Heart right ventricle (tissue), 16 donors: Measurements from ENCODE around the gene MGAM2. TPM values are rescaled to one million over a fixed set of nuclear protein-coding genes. Genes with fewer than 3 reads are reported as not detected.

Source experiments
- ATAC-seq, 8 donors: fragments of 200-7000 bp; cut with Tn5 transposase; one replicate each; pipeline ENCODE4 v1.9.1; 2020; ENCODE audit warnings: mild to moderate bottlenecking in 8 of 8, moderate library complexity in 8 of 8, moderate number of reproducible peaks in 1 of 8
- DNase-seq, 2 donors: peaks; one replicate each; pipeline ENCODE4 v3.0.0-alpha.2; 2020
- H3K27ac ChIP-seq, 10 donors: fragments of 200-600 bp; sonication (generic) in 2 of 10; one replicate each; pipeline versions ENCODE4 v1.5.0 to v1.8.0; 2020 to 2022; ENCODE audit warnings: mild to moderate bottlenecking in 3 of 10
- H3K27me3 ChIP-seq, 7 donors: fragments of 200-600 bp; one replicate each; pipeline ENCODE4 v1.8.0; 2021 to 2022; ENCODE audit warnings: mild to moderate bottlenecking in 2 of 7
- H3K36me3 ChIP-seq, 9 donors: fragments of 200-600 bp; sonication (generic) in 1 of 9; one replicate each; pipeline versions ENCODE4 v1.5.0 to v1.8.0; 2020 to 2022; ENCODE audit warnings: mild to moderate bottlenecking in 2 of 9
- H3K4me1 ChIP-seq, 9 donors: fragments of 200-600 bp; sonication (generic) in 1 of 9; one replicate each; pipeline versions ENCODE4 v1.5.0 to v1.8.0; 2020 to 2022; ENCODE audit warnings: mild to moderate bottlenecking in 4 of 9
- H3K4me3 ChIP-seq, 10 donors: fragments of 200-600 bp; sonication (generic) in 2 of 10; one replicate each; pipeline versions ENCODE4 v1.5.0 to v1.8.0; 2020 to 2022; ENCODE audit warnings: mild to moderate bottlenecking in 7 of 10, moderate library complexity in 2 of 10
- H3K9me3 ChIP-seq, 11 donors: fragments of 200-600 bp in 10 of 11; sonication (generic) in 2 of 11; one replicate each; pipeline versions ENCODE4 v1.5.0 to v1.8.0; 2013 to 2022; ENCODE audit warnings: mild to moderate bottlenecking in 2 of 11, control low read depth in 1 of 11, moderate library complexity in 1 of 11
- WGBS, 2 donors: extraction: QIAGEN DNeasy Blood & Tissue Kit; methylation state at CpG; one replicate each; pipeline ENCODE4 v1.1.7; 2013; ENCODE audit warnings: inconsistent platforms in 1 of 2; 5-methylcytosine and 5-hydroxymethylcytosine counted together
- intact Hi-C, 10 donors: fragments of 100-400 bp; cut with DNase I; formaldehyde crosslinking; loops; one replicate each; pipeline versions ENCODE4 v1.11.1 to v1.14.2; 2022
- polyA plus RNA-seq, 2 donors: library from polyadenylated mRNA; stranded (reverse); fragments of 200-250 nt; gene quantifications; one replicate each; pipeline ENCODE4 v1.2.3, GENCODE V29; 2013
- total RNA-seq, 10 donors: library from RNA; stranded (reverse); fragmentation: NEBNext Ultra II Directional in 3 of 10; extraction: Animal tissue kit (Norgen Biotek cat#: 25700) in 3 of 10; gene quantifications; one replicate each; pipeline versions ENCODE4 v1.2.1 to v1.2.4, GENCODE V29; 2021 to 2023
- TF ChIP-seq, protein P1 (sequence below), 9 donors: fragments of 200-600 bp; sonication (generic) in 2 of 9; IDR thresholded peaks; one replicate each; pipeline versions ENCODE4 v1.5.0 to v1.8.0; 2021 to 2022; ENCODE audit warnings: antibody characterized with exemption in 9 of 9, mild to moderate bottlenecking in 5 of 9, moderate library complexity in 1 of 9
- donor health status: Arrhythmogenic right ventricular cardiomyopathy.
- donor health status: ischemic (EF 13 %, LVEDD 7.1; RV severe dilation, severe dysfunction).
- donor health status: healthy with polysubstance abuse.
- donor health status: DM: no; HTN: yes; CAD: no.
- donor health status: DM: no; HTN: no; CAD: no.
- donor health status: ischemic (EF 25% LVEDD 6.9; RV normal size, moderate dysfunction).
- donor health status: ischemic (EF 25% LVEDD 5.7; RV mildly dilated, moderate dysfunction).
- donor health status: healthy.
- donor health status: DM: yes; HTN: yes; CAD: no.
- donor health status: Ischemic cardiomyopathy.
- donor health status: ischemic (EF 35%, LVEDD 5.7; RV mildly dilated, moderate dysfunction).
- donor health status: nonischemic (EF 11% LVEDD 7.7; RV severe dilation, severe dysfunction).
- donor health status: DM: yes; HTN: yes; CAD: no.
- donor health status: PGD.
- donor health status: ischemic (EF 29% LVEDD 5.4; RV normal size, mild dysfunction).
- donor health status: nonischemic (EF 23%, LVEDD 6.1; RV moderate dilation, normal function).

Gene MGAM2
- total and polyA plus RNA-seq, 12 donors, result 0.05 to 0.09 (median 0.08) TPM; not detected in 9

DNA sequence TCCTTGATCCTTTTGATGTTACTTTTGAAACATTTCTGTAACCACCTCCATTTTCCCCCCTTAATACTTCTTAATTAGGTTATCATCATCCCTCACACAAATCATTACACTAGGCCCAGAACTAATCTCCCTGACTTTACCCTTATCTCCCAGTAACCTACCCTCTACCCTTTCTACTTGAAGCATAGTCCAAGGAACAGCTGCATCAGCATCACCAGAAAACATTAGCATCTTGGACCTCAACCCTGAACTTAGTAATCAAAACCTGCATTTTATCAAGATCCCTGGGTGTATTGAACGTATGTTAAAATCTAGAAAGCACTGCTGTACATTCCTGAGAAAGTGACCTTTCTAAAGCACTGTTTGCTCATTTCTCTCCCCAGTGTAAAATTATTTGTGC lies 38.8 kb downstream of the MGAM2 start:
- intact Hi-C loops, result no loop called here
- H3K27me3 ChIP-seq, result no peaks in the 10 kb centered on the region
- no peak overlapping the region for H3K4me3 ChIP-seq
- TF ChIP-seq, protein P1, sequence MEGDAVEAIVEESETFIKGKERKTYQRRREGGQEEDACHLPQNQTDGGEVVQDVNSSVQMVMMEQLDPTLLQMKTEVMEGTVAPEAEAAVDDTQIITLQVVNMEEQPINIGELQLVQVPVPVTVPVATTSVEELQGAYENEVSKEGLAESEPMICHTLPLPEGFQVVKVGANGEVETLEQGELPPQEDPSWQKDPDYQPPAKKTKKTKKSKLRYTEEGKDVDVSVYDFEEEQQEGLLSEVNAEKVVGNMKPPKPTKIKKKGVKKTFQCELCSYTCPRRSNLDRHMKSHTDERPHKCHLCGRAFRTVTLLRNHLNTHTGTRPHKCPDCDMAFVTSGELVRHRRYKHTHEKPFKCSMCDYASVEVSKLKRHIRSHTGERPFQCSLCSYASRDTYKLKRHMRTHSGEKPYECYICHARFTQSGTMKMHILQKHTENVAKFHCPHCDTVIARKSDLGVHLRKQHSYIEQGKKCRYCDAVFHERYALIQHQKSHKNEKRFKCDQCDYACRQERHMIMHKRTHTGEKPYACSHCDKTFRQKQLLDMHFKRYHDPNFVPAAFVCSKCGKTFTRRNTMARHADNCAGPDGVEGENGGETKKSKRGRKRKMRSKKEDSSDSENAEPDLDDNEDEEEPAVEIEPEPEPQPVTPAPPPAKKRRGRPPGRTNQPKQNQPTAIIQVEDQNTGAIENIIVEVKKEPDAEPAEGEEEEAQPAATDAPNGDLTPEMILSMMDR (IDR thresholded peaks at IDR 0.05), result no peak
- no peak overlapping the region for H3K27ac ChIP-seq
- ATAC-seq, result no peak
- no peaks in the 10 kb centered on the region for H3K36me3 ChIP-seq
- 65 to 69% methylated on average over 1 of the region's 1 CpG for WGBS, 2 donors
- no peaks in the 10 kb centered on the region for H3K4me1 ChIP-seq
- peaks cover 0 to 2% (median 0%) of the 10 kb centered on the region in 11 donors for H3K9me3 ChIP-seq
- DNase-seq, result no peak

DNA sequence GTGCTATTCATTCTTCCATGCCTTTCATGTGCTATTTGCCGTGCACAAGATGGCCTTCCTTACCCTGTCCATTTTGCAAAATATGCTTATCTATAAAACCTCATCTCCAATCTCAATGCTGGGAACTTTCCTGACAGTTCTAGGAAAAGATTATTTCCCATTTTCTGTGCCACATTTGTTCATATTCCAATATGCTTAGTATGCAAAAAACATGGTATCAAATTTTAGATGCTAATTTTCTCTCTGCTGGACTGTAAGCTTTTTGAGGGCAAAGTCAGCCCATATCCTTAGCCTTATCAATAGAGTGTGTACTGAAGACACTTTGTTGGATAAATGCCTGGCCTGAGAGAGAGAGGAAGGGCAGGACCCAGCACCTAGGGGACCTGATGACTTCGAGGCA lies 39.4 kb downstream of the MGAM2 start:
- no peak for DNase-seq
- no peaks in the 10 kb centered on the region for H3K4me1 ChIP-seq
- peaks cover 0 to 2% (median 0%) of the 10 kb centered on the region in 11 donors for H3K9me3 ChIP-seq
- no peak for ATAC-seq
- no peaks in the 10 kb centered on the region for H3K36me3 ChIP-seq
- H3K4me3 ChIP-seq, result no peak overlapping the region
- intact Hi-C loops, result no loop called here
- TF ChIP-seq, protein P1 (IDR thresholded peaks at IDR 0.05), result no peak
- WGBS, 2 donors, result 79 to 82% methylated on average over 2 of the region's 2 CpGs
- H3K27ac ChIP-seq, result no peak overlapping the region
- H3K27me3 ChIP-seq, result no peaks in the 10 kb centered on the region

DNA sequence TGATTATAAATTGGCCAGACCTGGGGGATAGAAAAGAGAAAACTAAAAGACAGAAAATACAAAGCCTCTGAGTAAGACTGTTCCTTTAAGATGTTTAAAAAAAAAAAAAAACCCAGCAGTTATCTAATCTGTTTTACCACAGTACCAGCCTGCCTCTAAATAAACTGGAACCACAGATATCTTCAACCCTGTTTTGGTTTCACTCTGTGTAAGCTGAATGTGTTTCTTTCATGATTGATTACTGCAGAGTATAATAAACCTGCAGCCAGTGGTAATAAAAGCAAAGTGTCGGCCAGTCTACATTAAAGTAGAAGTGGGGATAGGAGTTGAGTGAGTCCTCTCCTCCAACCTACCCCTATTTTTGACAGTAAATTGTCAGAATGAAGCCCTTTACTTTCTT lies 40.6 kb downstream of the MGAM2 start:
- 39 to 48% methylated on average over 1 of the region's 1 CpG for WGBS, 2 donors
- no peak overlapping the region for H3K27ac ChIP-seq
- TF ChIP-seq, protein P1 (IDR thresholded peaks at IDR 0.05), result no peak
- intact Hi-C loops, result no loop called here
- no peaks in the 10 kb centered on the region for H3K36me3 ChIP-seq
- DNase-seq, result no peak
- H3K4me1 ChIP-seq, result no peaks in the 10 kb centered on the region
- no peak for ATAC-seq
- H3K27me3 ChIP-seq, result no peaks in the 10 kb centered on the region
- H3K9me3 ChIP-seq, result peaks cover 0 to 2% (median 0%) of the 10 kb centered on the region in 11 donors
- H3K4me3 ChIP-seq, result no peak overlapping the region

DNA sequence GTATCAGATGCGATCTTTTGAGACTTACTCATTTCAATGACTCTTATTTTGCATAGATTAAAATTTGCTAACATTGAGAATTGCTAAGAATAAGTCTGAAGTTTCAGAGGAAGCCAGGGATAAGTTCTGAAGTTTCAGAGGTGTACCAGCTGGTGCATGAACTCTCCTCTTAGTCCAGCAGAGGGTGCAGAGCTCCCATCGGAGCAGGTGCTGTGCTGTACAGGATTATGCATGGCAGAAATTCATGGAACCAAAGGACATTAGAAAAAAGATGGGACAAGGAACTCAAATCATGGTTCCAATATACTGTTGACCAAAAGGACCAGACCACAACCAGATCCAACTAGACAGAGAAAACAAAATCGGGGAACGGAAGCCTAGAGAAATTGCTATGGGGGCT lies 41.9 kb downstream of the MGAM2 start:
- intact Hi-C loops, result no loop called here

More for the DNA sequence above, 41.9 kb downstream of the MGAM2 start:
- DNase-seq (no peak), ATAC-seq (no peak)
- no peak overlapping the region for H3K4me3 ChIP-seq
- no peak overlapping the region for H3K27ac ChIP-seq
- TF ChIP-seq, protein P1 (IDR thresholded peaks at IDR 0.05), result no peak
- WGBS, 2 donors, result 82 to 84% methylated on average over 4 of the region's 4 CpGs
- peaks cover 0 to 2% (median 0%) of the 10 kb centered on the region in 11 donors for H3K9me3 ChIP-seq
- H3K4me1 ChIP-seq, result no peaks in the 10 kb centered on the region
- no peaks in the 10 kb centered on the region for H3K36me3 ChIP-seq
- H3K27me3 ChIP-seq, result no peaks in the 10 kb centered on the region
